AG09319 (cell line): ENCODE results near the gene IPO9.

Experiments used
- DNase-seq: peaks from one replicate; pipeline ENCODE4 v3.0.0-alpha.2; 2010; ENCODE audit warnings: low read depth; ENCODE audit errors: extremely low read depth
- TF ChIP-seq, protein P1 (sequence below): IDR thresholded peaks from 2 replicates; pipeline ENCODE4 v1.5.1; 2011; ENCODE audit warnings: low read depth, mild to moderate bottlenecking, inconsistent platforms, low read length, moderate library complexity

Gene IPO9

DNA sequence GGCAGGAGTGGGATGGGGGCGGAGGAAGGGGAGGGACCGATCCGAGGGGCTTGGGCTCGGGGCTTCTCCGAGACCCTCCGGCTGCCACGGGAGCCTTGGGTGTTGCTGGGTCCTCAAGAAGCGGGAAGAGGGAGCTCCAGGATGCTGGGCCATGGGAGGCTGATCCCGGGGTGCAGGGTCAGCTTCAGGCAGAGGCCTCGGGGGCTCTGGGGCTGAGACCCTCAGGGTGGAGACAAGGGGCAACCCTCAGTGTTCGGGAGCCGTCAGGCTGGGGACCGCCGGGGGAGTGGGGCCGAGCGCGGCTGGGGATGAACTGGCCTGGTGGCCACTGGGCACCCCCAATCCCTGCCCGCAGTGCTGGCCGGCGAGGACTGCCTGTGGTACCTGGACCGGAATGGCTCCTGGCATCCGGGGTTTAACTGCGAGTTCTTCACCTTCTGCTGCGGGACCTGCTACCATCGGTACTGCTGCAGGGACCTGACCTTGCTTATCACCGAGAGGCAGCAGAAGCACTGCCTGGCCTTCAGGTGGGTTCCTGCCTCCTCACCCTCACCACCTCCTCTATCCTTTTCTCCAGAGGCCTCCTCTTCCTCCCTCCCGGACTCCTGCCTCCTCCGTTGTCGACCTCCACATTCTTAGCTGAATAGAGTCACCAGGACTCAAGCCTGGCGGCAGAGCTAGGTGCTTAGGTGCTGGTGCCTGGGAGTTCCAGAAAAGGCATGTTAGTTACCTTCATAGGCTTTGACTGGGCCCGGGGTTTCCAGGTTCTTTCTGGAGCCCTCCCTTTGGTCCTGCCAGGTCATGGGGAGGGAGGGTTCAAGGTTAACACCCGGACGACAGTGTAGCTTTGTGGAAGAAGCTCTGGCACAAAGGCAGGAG lies 60.4 kb downstream of the IPO9 start:
- TF ChIP-seq, protein P1, sequence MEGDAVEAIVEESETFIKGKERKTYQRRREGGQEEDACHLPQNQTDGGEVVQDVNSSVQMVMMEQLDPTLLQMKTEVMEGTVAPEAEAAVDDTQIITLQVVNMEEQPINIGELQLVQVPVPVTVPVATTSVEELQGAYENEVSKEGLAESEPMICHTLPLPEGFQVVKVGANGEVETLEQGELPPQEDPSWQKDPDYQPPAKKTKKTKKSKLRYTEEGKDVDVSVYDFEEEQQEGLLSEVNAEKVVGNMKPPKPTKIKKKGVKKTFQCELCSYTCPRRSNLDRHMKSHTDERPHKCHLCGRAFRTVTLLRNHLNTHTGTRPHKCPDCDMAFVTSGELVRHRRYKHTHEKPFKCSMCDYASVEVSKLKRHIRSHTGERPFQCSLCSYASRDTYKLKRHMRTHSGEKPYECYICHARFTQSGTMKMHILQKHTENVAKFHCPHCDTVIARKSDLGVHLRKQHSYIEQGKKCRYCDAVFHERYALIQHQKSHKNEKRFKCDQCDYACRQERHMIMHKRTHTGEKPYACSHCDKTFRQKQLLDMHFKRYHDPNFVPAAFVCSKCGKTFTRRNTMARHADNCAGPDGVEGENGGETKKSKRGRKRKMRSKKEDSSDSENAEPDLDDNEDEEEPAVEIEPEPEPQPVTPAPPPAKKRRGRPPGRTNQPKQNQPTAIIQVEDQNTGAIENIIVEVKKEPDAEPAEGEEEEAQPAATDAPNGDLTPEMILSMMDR: no peak
- DNase-seq: no peak

- TF ChIP-seq, protein P1: no peak
- no peak for DNase-seq
Observed at GRCh38 chr1:201890223-201890622, 61.3 kb downstream of the IPO9 start.

DNA sequence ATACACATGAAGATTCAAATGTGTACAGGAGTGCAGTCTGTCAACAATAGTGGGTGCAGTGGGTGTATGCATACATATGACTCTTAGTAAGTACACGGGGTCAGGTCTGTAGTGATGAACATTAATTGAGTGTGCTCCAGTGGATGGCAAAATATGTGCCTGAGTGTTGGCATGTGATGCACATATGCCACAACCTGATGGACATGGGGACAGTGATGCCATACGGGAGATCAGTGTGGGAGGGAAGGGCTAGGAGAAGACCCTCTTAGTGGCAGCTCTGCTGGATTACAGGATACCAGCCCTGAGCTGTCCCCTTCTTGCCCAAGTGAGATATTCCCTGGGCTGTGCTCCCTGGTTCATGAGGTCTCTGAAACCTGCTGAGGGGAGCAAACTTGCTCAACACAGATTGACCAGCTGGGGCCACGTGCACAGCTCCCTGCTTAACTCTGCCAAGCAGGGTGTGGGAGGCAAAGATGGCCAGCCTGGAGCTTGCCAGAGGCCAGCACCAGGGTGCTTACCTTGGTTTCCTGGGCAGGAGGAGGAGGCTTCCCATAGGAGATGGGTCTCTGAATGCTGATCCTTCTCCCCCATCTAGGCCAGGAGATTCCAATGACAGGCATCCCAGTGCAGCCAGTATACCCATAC lies 62.0 kb downstream of the IPO9 start:
- TF ChIP-seq, protein P1: no peak
- DNase-seq: no peak

- TF ChIP-seq, protein P1: no peak
- no peak for DNase-seq
Observed at GRCh38 chr1:201891451-201892045, 62.6 kb downstream of the IPO9 start.

- no peak for DNase-seq
- TF ChIP-seq, protein P1: no peak
Observed at GRCh38 chr1:201892211-201892610, 63.3 kb downstream of the IPO9 start.

DNA sequence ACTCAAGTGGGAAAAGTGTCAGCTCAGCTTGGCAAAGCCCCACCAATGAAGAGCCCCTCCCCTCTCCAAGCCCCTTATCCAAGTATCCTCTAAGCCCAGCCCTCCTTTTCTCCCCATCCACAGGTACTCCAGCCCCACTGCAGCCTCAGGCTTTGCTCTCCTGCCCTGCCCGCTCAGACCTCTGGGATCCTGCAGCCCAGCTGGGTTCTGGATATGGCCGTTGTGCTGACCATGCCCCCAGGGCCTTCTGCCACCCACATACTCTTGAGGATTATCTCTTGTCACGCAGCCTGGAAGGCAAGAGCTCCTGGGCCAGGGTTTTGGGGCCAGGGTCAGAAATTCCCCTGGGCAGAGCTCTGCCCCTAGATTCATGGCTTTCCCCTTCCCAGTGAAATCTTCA lies 64.5 kb downstream of the IPO9 start:
- TF ChIP-seq, protein P1: no peak
- no peak for DNase-seq
